HepG2 (cell line): ENCODE data around the gene PARN. TPM values are rescaled to one million over a fixed set of nuclear protein-coding genes. Genes with fewer than 3 reads are reported as not detected.

ENCODE experiments used
- CAMTA2 ChIP-seq: sonication (generic); formaldehyde crosslinking; IDR thresholded peaks from 2 replicates; pipeline ENCODE4 v1.4.0; 2020; ENCODE audit warnings: mild to moderate bottlenecking, missing genetic modification reagents, borderline replicate concordance
- HES4 ChIP-seq: sonication (generic); formaldehyde crosslinking; IDR thresholded peaks from 2 replicates; pipeline ENCODE4 v1.9.0; 2021; ENCODE audit warnings: mild to moderate bottlenecking, missing genetic modification reagents, borderline replicate concordance
- HNRNPK ChIP-seq: fragments of 200-400 bp; formaldehyde crosslinking; IDR thresholded peaks from 2 replicates; pipeline ENCODE4 v1.6.1; 2018; ENCODE audit warnings: low read length, low read depth, moderate library complexity, mild to moderate bottlenecking; ENCODE audit not compliant: poor library complexity, severe bottlenecking
- KDM2A ChIP-seq: sonication (generic); formaldehyde crosslinking; IDR thresholded peaks from 2 replicates; pipeline ENCODE4 v1.4.0; 2020; ENCODE audit warnings: low read depth, missing genetic modification reagents, borderline replicate concordance
- MBD4 ChIP-seq: IDR thresholded peaks from 2 replicates; pipeline ENCODE4 v1.6.1; 2012; ENCODE audit warnings: low read length, inconsistent platforms, borderline replicate concordance
- MTA3 ChIP-seq: sonication (generic); formaldehyde crosslinking; IDR thresholded peaks from 2 replicates; pipeline ENCODE4 v1.4.0; 2020; ENCODE audit warnings: missing genetic modification reagents
- NKX3-1 ChIP-seq: sonication (generic); formaldehyde crosslinking; IDR thresholded peaks from 2 replicates; pipeline ENCODE4 v1.5.0; 2020; ENCODE audit warnings: missing genetic modification reagents
- RARG ChIP-seq: sonication (generic); formaldehyde crosslinking; IDR thresholded peaks from 2 replicates; pipeline ENCODE4 v1.4.0; 2020; ENCODE audit warnings: low read depth, mild to moderate bottlenecking, missing genetic modification reagents
- RERE ChIP-seq: IDR thresholded peaks from 2 replicates; pipeline ENCODE4 v1.6.1; 2016; ENCODE audit warnings: low read depth, missing genetic modification reagents, missing compliant biosample characterization
- SATB2 ChIP-seq: sonication (generic); formaldehyde crosslinking; IDR thresholded peaks from 2 replicates; pipeline ENCODE4 v1.5.0; 2020; ENCODE audit warnings: missing genetic modification reagents
- ZFX ChIP-seq: sonication (generic); formaldehyde crosslinking; IDR thresholded peaks from 2 replicates; pipeline ENCODE4 v1.4.0; 2020; ENCODE audit warnings: mild to moderate bottlenecking, low read depth, missing genetic modification reagents, moderate library complexity
- ZNF335 ChIP-seq: sonication (generic); formaldehyde crosslinking; IDR thresholded peaks from 2 replicates; pipeline ENCODE4 v1.4.0; 2020; ENCODE audit warnings: missing genetic modification reagents
- ZNF441 ChIP-seq: sonication (generic); formaldehyde crosslinking; IDR thresholded peaks from 2 replicates; pipeline ENCODE4 v1.7.0; 2021; ENCODE audit warnings: missing genetic modification reagents, borderline replicate concordance
- ZNF512 ChIP-seq: sonication (generic); formaldehyde crosslinking; IDR thresholded peaks from 2 replicates; pipeline ENCODE4 v1.4.0; 2020; ENCODE audit warnings: mild to moderate bottlenecking, missing genetic modification reagents
- ZNF652 ChIP-seq: IDR thresholded peaks from 2 replicates; pipeline ENCODE4 v1.6.1; 2016; ENCODE audit warnings: low read depth, borderline replicate concordance
- ZNF747 ChIP-seq: sonication (generic); formaldehyde crosslinking; IDR thresholded peaks from 2 replicates; pipeline ENCODE4 v1.8.1; 2023; ENCODE audit warnings: missing genetic modification reagents, mild to moderate bottlenecking, borderline replicate concordance
- ZNF761 ChIP-seq: sonication (generic); formaldehyde crosslinking; conservative IDR thresholded peaks from 2 replicates; pipeline ENCODE4 v1.4.0; 2020; ENCODE audit warnings: mild to moderate bottlenecking, missing genetic modification reagents
- ZSCAN21 ChIP-seq: sonication (generic); formaldehyde crosslinking; IDR thresholded peaks from 2 replicates; pipeline ENCODE4 v1.8.0; 2022; ENCODE audit warnings: mild to moderate bottlenecking, missing genetic modification reagents, moderate library complexity, borderline replicate concordance
- polyA plus RNA-seq, 8 experiments: library from polyadenylated mRNA; depleted of rRNA in 3 of 8; stranded (reverse) in 7 of 8; unstranded in 1 of 8; fragments of >200 nt; fragmentation: Illumina TruSeq in 4 of 8; extraction: Trizol in 4 of 8; gene quantifications; 2 replicates each; pipeline versions ENCODE4 v1.2.1 to v1.2.3, GENCODE V29; 2011 to 2016; ENCODE audit warnings: low read depth in 4 of 8, missing spikeins in 1 of 8, mixed read lengths in 1 of 8; ENCODE audit not compliant: insufficient read depth in 1 of 8
- total RNA-seq, 5 experiments: library from RNA; depleted of rRNA; stranded (reverse); fragments of >200 nt; fragmentation: Illumina TruSeq; extraction: Trizol; gene quantifications; 2 replicates each; pipeline ENCODE4 v1.2.3, GENCODE V29; 2016; ENCODE audit warnings: low read depth in 1 of 5
- TF ChIP-seq, protein P1 (sequence below): sonication (generic); formaldehyde crosslinking; IDR thresholded peaks from 2 replicates; pipeline ENCODE4 v1.5.0; 2020; ENCODE audit warnings: missing genetic modification reagents
- TF ChIP-seq, protein P2 (sequence below): sonication (generic); formaldehyde crosslinking; IDR thresholded peaks from 2 replicates; pipeline ENCODE4 v1.9.0; 2021; ENCODE audit warnings: missing genetic modification reagents, borderline replicate concordance

PARN gene
- total and polyA plus RNA-seq, 2 of the 13 experiments (the other 11 are each of a cell fraction or from before 2014, with no cell fraction given), result 13.3 to 47.6 TPM

- TF ChIP-seq RERE (CRISPR knock-in tag), result 0 out of 2 replicates have a peak, but pooled peaks have one; percentile 4
- TF ChIP-seq ZSCAN21 (CRISPR knock-in tag), result peak; percentile 99
- TF ChIP-seq NKX3-1, result 0 out of 2 replicates have a peak, but pooled peaks have one; percentile 61
- TF ChIP-seq ZNF335, result peak; percentile 92; the same call in 1 of the 2 replicates
- TF ChIP-seq KDM2A (CRISPR knock-in tag), result peak; percentile 82; the same call in 1 of the 2 replicates
- TF ChIP-seq ZNF747, result no peak
- peak; percentile 82; the same call in 1 of the 2 replicates for TF ChIP-seq ZNF441 (CRISPR knock-in tag)
- TF ChIP-seq, protein P1, sequence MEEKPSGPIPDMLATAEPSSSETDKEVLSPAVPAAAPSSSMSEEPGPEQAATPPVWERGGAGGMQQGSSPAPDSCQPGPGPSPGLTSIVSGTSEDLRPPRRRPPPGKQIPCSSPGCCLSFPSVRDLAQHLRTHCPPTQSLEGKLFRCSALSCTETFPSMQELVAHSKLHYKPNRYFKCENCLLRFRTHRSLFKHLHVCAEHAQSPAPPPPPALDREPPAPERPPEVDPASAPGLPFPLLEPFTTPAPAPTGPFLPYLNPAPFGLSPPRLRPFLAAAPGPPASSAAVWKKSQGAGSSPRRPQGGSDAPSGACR (CRISPR knock-in tag), result no peak
- TF ChIP-seq, protein P2, sequence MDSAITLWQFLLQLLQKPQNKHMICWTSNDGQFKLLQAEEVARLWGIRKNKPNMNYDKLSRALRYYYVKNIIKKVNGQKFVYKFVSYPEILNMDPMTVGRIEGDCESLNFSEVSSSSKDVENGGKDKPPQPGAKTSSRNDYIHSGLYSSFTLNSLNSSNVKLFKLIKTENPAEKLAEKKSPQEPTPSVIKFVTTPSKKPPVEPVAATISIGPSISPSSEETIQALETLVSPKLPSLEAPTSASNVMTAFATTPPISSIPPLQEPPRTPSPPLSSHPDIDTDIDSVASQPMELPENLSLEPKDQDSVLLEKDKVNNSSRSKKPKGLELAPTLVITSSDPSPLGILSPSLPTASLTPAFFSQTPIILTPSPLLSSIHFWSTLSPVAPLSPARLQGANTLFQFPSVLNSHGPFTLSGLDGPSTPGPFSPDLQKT, result peak; percentile 74; the same call in 1 of the 2 replicates
- TF ChIP-seq MTA3 (CRISPR knock-in tag), result no peak
- no peak for TF ChIP-seq ZNF512 (CRISPR knock-in tag)
- TF ChIP-seq MBD4, result no peak
- 0 out of 2 replicates have a peak, but pooled peaks have one; percentile 74 for TF ChIP-seq CAMTA2 (CRISPR knock-in tag)
- peak; percentile 94 for TF ChIP-seq ZNF761 (CRISPR knock-in tag)
- TF ChIP-seq RARG (CRISPR knock-in tag), result peak; percentile 46; the same call in 1 of the 2 replicates
- peak; percentile 95 for TF ChIP-seq SATB2 (CRISPR knock-in tag)
- TF ChIP-seq ZNF652 (CRISPR knock-in tag), result no peak
- TF ChIP-seq HES4 (CRISPR knock-in tag), result peak; percentile 98
- TF ChIP-seq ZFX, result peak; percentile 100
- TF ChIP-seq HNRNPK, result peak; percentile 31
Measured at GRCh38 chr16:14629919-14630619, at the start of gene PARN (continued).
